K562 (cell line): Measurements from ENCODE around the gene AQR. TPM values are rescaled to one million over a fixed set of nuclear protein-coding genes. Genes with fewer than 3 reads are reported as not detected.

ENCODE experiments used
- ATF7 ChIP-seq: fragments of 450-650 bp; IDR thresholded peaks from 2 replicates; pipeline ENCODE4 v1.7.1; 2014; ENCODE audit warnings: mild to moderate bottlenecking, moderate library complexity
- HOXB6 ChIP-seq: fragments of 250-450 bp; sonication (Bioruptor Pico); IDR thresholded peaks from 2 replicates; pipeline ENCODE4 v1.5.1; 2022; ENCODE audit warnings: mild to moderate bottlenecking, borderline replicate concordance
- MEIS2 ChIP-seq: fragments of 450-650 bp; IDR thresholded peaks from 2 replicates; pipeline ENCODE4 v1.6.1; 2014; ENCODE audit warnings: mild to moderate bottlenecking; ENCODE audit not compliant: partially characterized antibody
- PTTG1 ChIP-seq: fragments of 450-650 bp; IDR thresholded peaks from 2 replicates; pipeline ENCODE4 v1.6.1; 2016; ENCODE audit warnings: low read depth, mild to moderate bottlenecking, missing genetic modification characterization, missing compliant biosample characterization
- SRSF3 ChIP-seq: fragments of 200-400 bp; formaldehyde crosslinking; IDR thresholded peaks from 2 replicates; pipeline ENCODE4 v1.6.1; 2016; ENCODE audit warnings: mild to moderate bottlenecking, low read length, moderate library complexity; ENCODE audit not compliant: insufficient read depth
- TEAD4 ChIP-seq, 2 experiments: sonication (generic) in 1 of 2; formaldehyde crosslinking in 1 of 2; IDR thresholded peaks; 2 replicates each; pipeline versions ENCODE4 v1.6.1 to v1.8.0; 2012 to 2022; ENCODE audit warnings: borderline replicate concordance in 1 of 2, inconsistent platforms in 1 of 2, low read length in 1 of 2, mild to moderate bottlenecking in 1 of 2, missing genetic modification reagents in 1 of 2
- ZNF146 ChIP-seq: IDR thresholded peaks from one replicate; pipeline ENCODE4 v1.6.1; 2018; ENCODE audit warnings: missing compliant biosample characterization; ENCODE audit not compliant: unreplicated experiment
- ZNF174 ChIP-seq: fragments of 250-450 bp; sonication (Bioruptor Pico); IDR thresholded peaks from 2 replicates; pipeline ENCODE4 v1.4.0; 2020; ENCODE audit warnings: mild to moderate bottlenecking
- ZNF384 ChIP-seq: IDR thresholded peaks from 2 replicates; pipeline ENCODE4 v1.6.1; 2012; ENCODE audit warnings: low read depth, low read length, improper control_type of control experiment
- ZNF583 ChIP-seq: fragments of 250-450 bp; sonication (Bioruptor Pico); IDR thresholded peaks from 2 replicates; pipeline ENCODE4 v1.4.0; 2020
- polyA plus RNA-seq, 8 experiments: library from polyadenylated mRNA; depleted of rRNA in 4 of 8; stranded (reverse) in 5 of 8; unstranded in 3 of 8; fragments of >200 nt; fragmentation: Nextera tagmentation in 2 of 8; fragmentation: Illumina TruSeq in 1 of 8; extraction: Ambion mirVana in 2 of 8; extraction: Trizol in 1 of 8; gene quantifications; 2 replicates each; pipeline versions ENCODE4 v1.2.1 to v1.2.3, GENCODE V29; 2011 to 2014; ENCODE audit warnings: inconsistent platforms in 1 of 8, missing spikeins in 1 of 8
- total RNA-seq, 7 experiments: library from RNA; depleted of rRNA in 6 of 7; stranded (reverse); fragments of >200 nt in 6 of 7; fragmentation: Illumina TruSeq in 2 of 7; extraction: Trizol in 2 of 7; gene quantifications; 2 replicates each; pipeline versions ENCODE4 v1.2.1 to v1.2.3, GENCODE V29; 2011 to 2021; ENCODE audit warnings: low replicate concordance in 1 of 7
- TF ChIP-seq, protein P1 (sequence below): fragments of 250-450 bp; sonication (Bioruptor Pico); IDR thresholded peaks from 2 replicates; pipeline ENCODE4 v1.4.0; 2020; ENCODE audit warnings: mild to moderate bottlenecking, moderate library complexity
- TF ChIP-seq, protein P2 (sequence below): sonication (generic); formaldehyde crosslinking; IDR thresholded peaks from 2 replicates; pipeline ENCODE4 v1.8.1; 2023; ENCODE audit warnings: mild to moderate bottlenecking, missing genetic modification reagents, moderate library complexity
- TF ChIP-seq, protein P3 (sequence below): fragments of 450-650 bp; IDR thresholded peaks from 2 replicates; pipeline ENCODE4 v1.6.1; 2016; ENCODE audit warnings: low read depth, mild to moderate bottlenecking, moderate library complexity
- TF ChIP-seq, protein P4 (sequence below): fragments of 250-450 bp; sonication (Bioruptor Pico); IDR thresholded peaks from 2 replicates; pipeline ENCODE4 v1.8.0; 2022; ENCODE audit warnings: moderate library complexity, mild to moderate bottlenecking, inconsistent platforms
- TF ChIP-seq, protein P5 (sequence below): IDR thresholded peaks from 3 replicates; pipeline ENCODE4 v1.6.1; 2011; ENCODE audit warnings: borderline replicate concordance, mild to moderate bottlenecking, moderate library complexity; ENCODE audit not compliant: insufficient read length; ENCODE audit errors: extremely low read depth

Gene AQR
- total and polyA plus RNA-seq, 9 of the 15 experiments (the other 6 are each of a cell fraction or from before 2014, with no cell fraction given), result 22.0 to 62.9 (median 39.3) TPM

DNA sequence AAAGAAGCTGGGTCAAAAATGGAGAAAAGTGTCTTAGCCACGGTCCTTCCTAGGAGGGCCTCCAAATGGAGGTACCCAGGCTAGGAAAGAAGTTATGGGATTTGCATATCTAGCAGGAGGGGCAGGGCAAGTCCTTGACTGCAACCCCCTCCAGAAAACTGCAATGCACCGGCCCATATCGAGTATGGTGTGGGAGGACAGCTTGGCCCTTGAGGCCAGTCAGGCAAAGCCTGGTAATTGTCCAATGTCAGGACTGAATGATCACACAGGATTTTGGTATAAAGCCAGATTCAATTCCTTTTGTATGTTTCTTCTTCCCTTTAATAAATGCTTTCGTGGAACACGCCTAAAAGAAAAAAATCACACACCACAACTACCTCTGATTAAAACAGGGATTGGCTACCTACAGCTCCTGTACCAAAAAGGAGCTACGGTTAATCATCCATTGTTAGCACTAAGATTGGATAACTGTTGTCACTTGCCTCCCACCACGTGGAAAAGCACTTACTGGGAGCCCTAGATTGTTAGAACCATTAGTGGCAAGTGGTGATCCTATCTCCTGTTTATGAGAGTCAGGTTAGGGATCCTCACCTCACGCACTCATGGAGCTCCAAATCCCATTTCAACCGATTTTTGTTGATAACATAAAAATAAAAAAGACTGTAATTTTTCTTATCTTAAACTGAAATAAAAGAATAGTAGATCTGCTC is 17.4 kb upstream of the AQR start (continued):
- TF ChIP-seq, protein P1, sequence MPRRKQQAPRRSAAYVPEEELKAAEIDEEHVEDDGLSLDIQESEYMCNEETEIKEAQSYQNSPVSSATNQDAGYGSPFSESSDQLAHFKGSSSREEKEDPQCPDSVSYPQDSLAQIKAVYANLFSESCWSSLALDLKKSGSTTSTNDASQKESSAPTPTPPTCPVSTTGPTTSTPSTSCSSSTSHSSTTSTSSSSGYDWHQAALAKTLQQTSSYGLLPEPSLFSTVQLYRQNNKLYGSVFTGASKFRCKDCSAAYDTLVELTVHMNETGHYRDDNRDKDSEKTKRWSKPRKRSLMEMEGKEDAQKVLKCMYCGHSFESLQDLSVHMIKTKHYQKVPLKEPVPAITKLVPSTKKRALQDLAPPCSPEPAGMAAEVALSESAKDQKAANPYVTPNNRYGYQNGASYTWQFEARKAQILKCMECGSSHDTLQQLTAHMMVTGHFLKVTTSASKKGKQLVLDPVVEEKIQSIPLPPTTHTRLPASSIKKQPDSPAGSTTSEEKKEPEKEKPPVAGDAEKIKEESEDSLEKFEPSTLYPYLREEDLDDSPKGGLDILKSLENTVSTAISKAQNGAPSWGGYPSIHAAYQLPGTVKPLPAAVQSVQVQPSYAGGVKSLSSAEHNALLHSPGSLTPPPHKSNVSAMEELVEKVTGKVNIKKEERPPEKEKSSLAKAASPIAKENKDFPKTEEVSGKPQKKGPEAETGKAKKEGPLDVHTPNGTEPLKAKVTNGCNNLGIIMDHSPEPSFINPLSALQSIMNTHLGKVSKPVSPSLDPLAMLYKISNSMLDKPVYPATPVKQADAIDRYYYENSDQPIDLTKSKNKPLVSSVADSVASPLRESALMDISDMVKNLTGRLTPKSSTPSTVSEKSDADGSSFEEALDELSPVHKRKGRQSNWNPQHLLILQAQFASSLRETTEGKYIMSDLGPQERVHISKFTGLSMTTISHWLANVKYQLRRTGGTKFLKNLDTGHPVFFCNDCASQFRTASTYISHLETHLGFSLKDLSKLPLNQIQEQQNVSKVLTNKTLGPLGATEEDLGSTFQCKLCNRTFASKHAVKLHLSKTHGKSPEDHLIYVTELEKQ (CRISPR knock-in tag), result no peak
- TF ChIP-seq ZNF384 (no peak), ATF7 (no peak), ZNF146 (CRISPR knock-in tag) (no peak), TEAD4 (IDR thresholded peaks at IDR 0.05; ENCODE audit: low read length) (no peak), TEAD4 (CRISPR knock-in tag; IDR thresholded peaks at IDR 0.05; ENCODE audit: borderline replicate concordance) (no peak), PTTG1 (no peak), ZNF583 (CRISPR knock-in tag) (no peak), SRSF3 (no peak), ZNF174 (CRISPR knock-in tag) (no peak), HOXB6 (CRISPR knock-in tag) (no peak), MEIS2 (no peak)
- TF ChIP-seq, protein P2, sequence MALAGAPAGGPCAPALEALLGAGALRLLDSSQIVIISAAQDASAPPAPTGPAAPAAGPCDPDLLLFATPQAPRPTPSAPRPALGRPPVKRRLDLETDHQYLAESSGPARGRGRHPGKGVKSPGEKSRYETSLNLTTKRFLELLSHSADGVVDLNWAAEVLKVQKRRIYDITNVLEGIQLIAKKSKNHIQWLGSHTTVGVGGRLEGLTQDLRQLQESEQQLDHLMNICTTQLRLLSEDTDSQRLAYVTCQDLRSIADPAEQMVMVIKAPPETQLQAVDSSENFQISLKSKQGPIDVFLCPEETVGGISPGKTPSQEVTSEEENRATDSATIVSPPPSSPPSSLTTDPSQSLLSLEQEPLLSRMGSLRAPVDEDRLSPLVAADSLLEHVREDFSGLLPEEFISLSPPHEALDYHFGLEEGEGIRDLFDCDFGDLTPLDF (CRISPR knock-in tag), result no peak
- TF ChIP-seq, protein P3, sequence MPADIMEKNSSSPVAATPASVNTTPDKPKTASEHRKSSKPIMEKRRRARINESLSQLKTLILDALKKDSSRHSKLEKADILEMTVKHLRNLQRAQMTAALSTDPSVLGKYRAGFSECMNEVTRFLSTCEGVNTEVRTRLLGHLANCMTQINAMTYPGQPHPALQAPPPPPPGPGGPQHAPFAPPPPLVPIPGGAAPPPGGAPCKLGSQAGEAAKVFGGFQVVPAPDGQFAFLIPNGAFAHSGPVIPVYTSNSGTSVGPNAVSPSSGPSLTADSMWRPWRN, result no peak
- TF ChIP-seq, protein P4, sequence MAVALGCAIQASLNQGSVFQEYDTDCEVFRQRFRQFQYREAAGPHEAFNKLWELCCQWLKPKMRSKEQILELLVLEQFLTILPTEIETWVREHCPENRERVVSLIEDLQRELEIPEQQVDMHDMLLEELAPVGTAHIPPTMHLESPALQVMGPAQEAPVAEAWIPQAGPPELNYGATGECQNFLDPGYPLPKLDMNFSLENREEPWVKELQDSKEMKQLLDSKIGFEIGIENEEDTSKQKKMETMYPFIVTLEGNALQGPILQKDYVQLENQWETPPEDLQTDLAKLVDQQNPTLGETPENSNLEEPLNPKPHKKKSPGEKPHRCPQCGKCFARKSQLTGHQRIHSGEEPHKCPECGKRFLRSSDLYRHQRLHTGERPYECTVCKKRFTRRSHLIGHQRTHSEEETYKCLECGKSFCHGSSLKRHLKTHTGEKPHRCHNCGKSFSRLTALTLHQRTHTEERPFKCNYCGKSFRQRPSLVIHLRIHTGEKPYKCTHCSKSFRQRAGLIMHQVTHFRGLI (CRISPR knock-in tag), result no peak
- TF ChIP-seq, protein P5, sequence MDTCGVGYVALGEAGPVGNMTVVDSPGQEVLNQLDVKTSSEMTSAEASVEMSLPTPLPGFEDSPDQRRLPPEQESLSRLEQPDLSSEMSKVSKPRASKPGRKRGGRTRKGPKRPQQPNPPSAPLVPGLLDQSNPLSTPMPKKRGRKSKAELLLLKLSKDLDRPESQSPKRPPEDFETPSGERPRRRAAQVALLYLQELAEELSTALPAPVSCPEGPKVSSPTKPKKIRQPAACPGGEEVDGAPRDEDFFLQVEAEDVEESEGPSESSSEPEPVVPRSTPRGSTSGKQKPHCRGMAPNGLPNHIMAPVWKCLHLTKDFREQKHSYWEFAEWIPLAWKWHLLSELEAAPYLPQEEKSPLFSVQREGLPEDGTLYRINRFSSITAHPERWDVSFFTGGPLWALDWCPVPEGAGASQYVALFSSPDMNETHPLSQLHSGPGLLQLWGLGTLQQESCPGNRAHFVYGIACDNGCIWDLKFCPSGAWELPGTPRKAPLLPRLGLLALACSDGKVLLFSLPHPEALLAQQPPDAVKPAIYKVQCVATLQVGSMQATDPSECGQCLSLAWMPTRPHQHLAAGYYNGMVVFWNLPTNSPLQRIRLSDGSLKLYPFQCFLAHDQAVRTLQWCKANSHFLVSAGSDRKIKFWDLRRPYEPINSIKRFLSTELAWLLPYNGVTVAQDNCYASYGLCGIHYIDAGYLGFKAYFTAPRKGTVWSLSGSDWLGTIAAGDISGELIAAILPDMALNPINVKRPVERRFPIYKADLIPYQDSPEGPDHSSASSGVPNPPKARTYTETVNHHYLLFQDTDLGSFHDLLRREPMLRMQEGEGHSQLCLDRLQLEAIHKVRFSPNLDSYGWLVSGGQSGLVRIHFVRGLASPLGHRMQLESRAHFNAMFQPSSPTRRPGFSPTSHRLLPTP, result no peak
